HCT116 (cell line): Measurements from ENCODE around the gene CTNNA2. TPM values are rescaled to one million over a fixed set of nuclear protein-coding genes. Genes with fewer than 3 reads are reported as not detected.

ENCODE experiments used
- ATAC-seq: fragments of 200-7000 bp; cut with Tn5 transposase; 2 replicates; pipeline ENCODE4 v1.9.1; 2020; ENCODE audit warnings: mild to moderate bottlenecking, moderate library complexity
- BruUV-seq: library from RNA; stranded (reverse); fragments of 400-500 nt; replicated peaks from 2 replicates; lab custom pipeline; 2021; lab: Mats Ljungman, UMichigan
- CTCF ChIA-PET: fragments of 300-600 bp; sonication (Branson Sonifier 250); formaldehyde crosslinking; loops from one replicate; lab custom pipeline; 2021; ENCODE audit warnings: antibody characterized with exemption; lab: Charles Lee
- POLR2A ChIA-PET: fragments of 300-600, 350-600 bp; sonication (Branson Sonifier 250); formaldehyde crosslinking; loops from one replicate; lab custom pipeline; 2021; ENCODE audit warnings: antibody characterized with exemption; lab: Charles Lee
- RAD21 ChIA-PET, 2 experiments: fragments of 300-600 bp; sonication (Branson Sonifier 250); formaldehyde crosslinking; loops; one replicate each; lab custom pipeline; 2023; ENCODE audit warnings: low total read pairs in 2 of 2; ENCODE audit not compliant: uncharacterized antibody in 2 of 2, unreplicated experiment in 2 of 2, low non-redundant PET in 1 of 2; lab: Charles Lee
- DNase-seq: peaks from one replicate; pipeline ENCODE4 v3.0.0-alpha.2; 2010; ENCODE audit warnings: low read depth, low spot score
- H2AFZ ChIP-seq: fragments of 200-600 bp; shearing (Covaris generic), sonication (generic); 2 replicates; pipeline ENCODE4 v1.6.1; 2017; ENCODE audit warnings: low read depth, mixed run types, mixed read lengths, antibody characterized with exemption, low read length; ENCODE audit not compliant: poor library complexity, severe bottlenecking
- H3K27ac ChIP-seq: 2 replicates; pipeline ENCODE4 v1.5.1; 2012; ENCODE audit warnings: low read depth, low read length
- H3K27me3 ChIP-seq: fragments of 200-600 bp; sonication (generic); 2 replicates; pipeline ENCODE4 v1.6.1; 2016; ENCODE audit warnings: mixed run types, low read length, mixed read lengths; ENCODE audit not compliant: insufficient read depth
- H3K36me3 ChIP-seq, 2 experiments: fragments of 200-500 bp in 1 of 2; fragments of 200-600 bp in 1 of 2; sonication (Bioruptor generic) in 1 of 2; sonication (generic) in 1 of 2; 2 replicates each; pipeline versions ENCODE4 v1.5.1 to v1.6.1; 2014 to 2016; ENCODE audit warnings: low read length in 2 of 2, inconsistent platforms in 1 of 2, mixed read lengths in 1 of 2, mixed run types in 1 of 2; ENCODE audit not compliant: insufficient read depth in 2 of 2, control insufficient read depth in 1 of 2
- H3K4me1 ChIP-seq, 2 experiments: fragments of 200-600 bp in 1 of 2; sonication (generic) in 1 of 2; 2 replicates each; pipeline versions ENCODE4 v1.5.1 to v1.6.1; 2012 to 2017; ENCODE audit warnings: low read length in 2 of 2, inconsistent platforms in 1 of 2, mild to moderate bottlenecking in 1 of 2, mixed read lengths in 1 of 2, mixed run types in 1 of 2, moderate library complexity in 1 of 2; ENCODE audit not compliant: insufficient read depth in 2 of 2, control insufficient read depth in 1 of 2
- H3K4me2 ChIP-seq: fragments of 200-600 bp; sonication (generic); 2 replicates; pipeline ENCODE4 v1.6.1; 2017; ENCODE audit warnings: mixed run types, low read length, mixed read lengths
- H3K4me3 ChIP-seq, 2 experiments: fragments of 200-600 bp in 1 of 2; sonication (generic) in 1 of 2; replicated peaks in 1 of 2; 2 replicates each; pipeline ENCODE4 v1.5.1; 2011 to 2016; ENCODE audit warnings: low read length in 2 of 2, control low read depth in 1 of 2, low read depth in 1 of 2, mild to moderate bottlenecking in 1 of 2, mixed read lengths in 1 of 2, mixed run types in 1 of 2
- H3K79me2 ChIP-seq: fragments of 200-600 bp; sonication (generic); 2 replicates; pipeline ENCODE4 v1.6.1; 2017; ENCODE audit warnings: mild to moderate bottlenecking, mixed run types, low read length, moderate library complexity, mixed read lengths; ENCODE audit not compliant: insufficient read depth
- H3K9ac ChIP-seq: fragments of 200-600 bp; sonication (generic); 2 replicates; pipeline ENCODE4 v1.6.1; 2016; ENCODE audit warnings: low read length, mixed read lengths
- H3K9me2 ChIP-seq: fragments of 200-600 bp; sonication (generic), shearing (Covaris generic); 2 replicates; pipeline ENCODE4 v1.6.1; 2017; ENCODE audit warnings: mixed run types, mild to moderate bottlenecking, moderate library complexity; ENCODE audit not compliant: insufficient read depth
- H3K9me3 ChIP-seq, 2 experiments: fragments of 200-500 bp in 1 of 2; fragments of 200-600 bp in 1 of 2; sonication (Bioruptor generic) in 1 of 2; sonication (generic) in 1 of 2; 2 replicates each; pipeline ENCODE4 v1.6.1; 2014 to 2017; ENCODE audit warnings: low read length in 2 of 2, mixed read lengths in 2 of 2, inconsistent platforms in 1 of 2, low read depth in 1 of 2, mild to moderate bottlenecking in 1 of 2, mixed run types in 1 of 2, moderate library complexity in 1 of 2; ENCODE audit not compliant: control insufficient read depth in 1 of 2, insufficient read depth in 1 of 2
- H4K20me1 ChIP-seq: fragments of 200-600 bp; sonication (generic), shearing (Covaris generic); 2 replicates; pipeline ENCODE4 v1.6.1; 2017; ENCODE audit warnings: mixed run types, mild to moderate bottlenecking, moderate library complexity; ENCODE audit not compliant: insufficient read depth
- CBX3 ChIP-seq: IDR thresholded peaks from 2 replicates; pipeline ENCODE4 v1.6.1; 2012; ENCODE audit warnings: low read depth
- CEBPB ChIP-seq: IDR thresholded peaks from 2 replicates; pipeline ENCODE4 v1.6.1; 2012; ENCODE audit warnings: low read depth
- EGR1 ChIP-seq: IDR thresholded peaks from 2 replicates; pipeline ENCODE4 v1.6.1; 2012; ENCODE audit warnings: low read depth
- ELF1 ChIP-seq: IDR thresholded peaks from 2 replicates; pipeline ENCODE4 v1.6.1; 2012; ENCODE audit warnings: low read depth, borderline replicate concordance
- EZH2 ChIP-seq: fragments of 200-600 bp; sonication (generic); IDR thresholded peaks from 2 replicates; pipeline ENCODE4 v1.6.1; 2017; ENCODE audit warnings: antibody characterized with exemption, mixed run types
- EZH2phosphoT487 ChIP-seq: fragments of 200-600 bp; IDR thresholded peaks from 2 replicates; pipeline ENCODE4 v1.6.1; 2018; ENCODE audit warnings: antibody characterized with exemption, borderline replicate concordance
- FOSL1 ChIP-seq: IDR thresholded peaks from 2 replicates; pipeline ENCODE4 v1.6.1; 2012; ENCODE audit warnings: low read depth
- JUND ChIP-seq: IDR thresholded peaks from 2 replicates; pipeline ENCODE4 v1.6.1; 2012
- POLR2AphosphoS5 ChIP-seq: IDR thresholded peaks from 2 replicates; pipeline ENCODE4 v1.6.1; 2011; ENCODE audit warnings: mild to moderate bottlenecking, low read depth, low read length, moderate library complexity
- REST ChIP-seq: IDR thresholded peaks from 2 replicates; pipeline ENCODE4 v1.6.1; 2012; ENCODE audit warnings: low read depth
- SIN3A ChIP-seq: IDR thresholded peaks from 2 replicates; pipeline ENCODE4 v1.6.1; 2012; ENCODE audit warnings: low read depth
- TCF7L2 ChIP-seq: IDR thresholded peaks from 2 replicates; pipeline ENCODE4 v1.7.0; 2011; ENCODE audit warnings: borderline replicate concordance, inconsistent platforms; ENCODE audit not compliant: insufficient read depth, insufficient read length; ENCODE audit errors: extremely low read depth
- YY1 ChIP-seq: IDR thresholded peaks from 2 replicates; pipeline ENCODE4 v1.6.1; 2011; ENCODE audit warnings: low read length, low read depth, moderate library complexity, mild to moderate bottlenecking; ENCODE audit not compliant: insufficient replicate concordance; ENCODE audit errors: extremely low read depth
- ZBTB33 ChIP-seq: IDR thresholded peaks from 2 replicates; pipeline ENCODE4 v1.6.1; 2011; ENCODE audit warnings: mild to moderate bottlenecking, low read length, moderate library complexity; ENCODE audit not compliant: insufficient replicate concordance; ENCODE audit errors: extremely low read depth
- ZFX ChIP-seq: fragments of 450-650 bp; IDR thresholded peaks from 2 replicates; pipeline ENCODE4 v1.6.1; 2017
- ZNF274 ChIP-seq: fragments of 200-500 bp; sonication (Bioruptor generic); IDR thresholded peaks from 2 replicates; pipeline ENCODE4 v1.6.1; 2014; ENCODE audit warnings: mild to moderate bottlenecking, low read depth, low read length, inconsistent platforms
- intact Hi-C: fragments of 100-400 bp; cut with micrococcal nuclease; formaldehyde crosslinking; loops from 2 replicates; pipeline ENCODE4 v1.10.0; 2022
- total RNA-seq: library from RNA; stranded (reverse); gene quantifications from one replicate; pipeline ENCODE4 v1.2.1, GENCODE V29; 2021; ENCODE audit not compliant: unreplicated experiment
- TF ChIP-seq, protein P1 (sequence below), 3 experiments: fragments of 200-600 bp in 1 of 3; sonication (generic) in 1 of 3; IDR thresholded peaks in 2 of 3; conservative IDR thresholded peaks in 1 of 3; 2 replicates each; pipeline ENCODE4 v1.5.1; 2012 to 2017; ENCODE audit warnings: low read depth in 2 of 3, low read length in 2 of 3, antibody characterized with exemption in 1 of 3, borderline replicate concordance in 1 of 3, control low read depth in 1 of 3, mild to moderate bottlenecking in 1 of 3, mixed read lengths in 1 of 3, mixed run types in 1 of 3, moderate library complexity in 1 of 3; ENCODE audit not compliant: insufficient read depth in 1 of 3
- TF ChIP-seq, protein P2 (sequence below): IDR thresholded peaks from 2 replicates; pipeline ENCODE4 v1.6.1; 2012
- TF ChIP-seq, protein P3 (sequence below): IDR thresholded peaks from 2 replicates; pipeline ENCODE4 v1.6.1; 2012

CTNNA2 gene
- total RNA-seq, 1 experiment from 2014 or later: not detected

GRCh38 chr2:80351231-80351630 lies 838.4 kb downstream of the CTNNA2 start:
- POLR2A ChIA-PET: no interaction called here
- intact Hi-C loops: no loop called here
- Histone ChIP-seq H3K4me1 (no peaks in the 10 kb centered on the region), H3K79me2 (no peaks in the 10 kb centered on the region), H3K9me3 (peaks cover 0 to 8% of the 10 kb centered on the region in 2 experiments; a peak in 2 of 4 replicates), H3K4me3 (no peak overlapping the region), H3K27me3 (no peaks in the 10 kb centered on the region), H3K9ac (no peak overlapping the region), H2AFZ (no peak overlapping the region), H3K27ac (no peak overlapping the region), H3K4me2 (no peak overlapping the region), H3K9me2 (no peaks in the 10 kb centered on the region), H3K36me3 (no peaks in the 10 kb centered on the region), H4K20me1 (no peaks in the 10 kb centered on the region)
- CTCF ChIA-PET: no interaction called here
- no peak for DNase-seq
- ATAC-seq: no peak
- RAD21 ChIA-PET: no interaction called here
- no TSS peak for BruUV-seq
- TF ChIP-seq ZFX: no peak
- no peak for TF ChIP-seq JUND
- TF ChIP-seq ZBTB33: no peak
- TF ChIP-seq TCF7L2: no peak
- TF ChIP-seq CBX3: no peak
- no peak for TF ChIP-seq REST
- TF ChIP-seq FOSL1: no peak
- no peak for TF ChIP-seq SIN3A
- TF ChIP-seq EZH2phosphoT487: no peak
- TF ChIP-seq, protein P1, sequence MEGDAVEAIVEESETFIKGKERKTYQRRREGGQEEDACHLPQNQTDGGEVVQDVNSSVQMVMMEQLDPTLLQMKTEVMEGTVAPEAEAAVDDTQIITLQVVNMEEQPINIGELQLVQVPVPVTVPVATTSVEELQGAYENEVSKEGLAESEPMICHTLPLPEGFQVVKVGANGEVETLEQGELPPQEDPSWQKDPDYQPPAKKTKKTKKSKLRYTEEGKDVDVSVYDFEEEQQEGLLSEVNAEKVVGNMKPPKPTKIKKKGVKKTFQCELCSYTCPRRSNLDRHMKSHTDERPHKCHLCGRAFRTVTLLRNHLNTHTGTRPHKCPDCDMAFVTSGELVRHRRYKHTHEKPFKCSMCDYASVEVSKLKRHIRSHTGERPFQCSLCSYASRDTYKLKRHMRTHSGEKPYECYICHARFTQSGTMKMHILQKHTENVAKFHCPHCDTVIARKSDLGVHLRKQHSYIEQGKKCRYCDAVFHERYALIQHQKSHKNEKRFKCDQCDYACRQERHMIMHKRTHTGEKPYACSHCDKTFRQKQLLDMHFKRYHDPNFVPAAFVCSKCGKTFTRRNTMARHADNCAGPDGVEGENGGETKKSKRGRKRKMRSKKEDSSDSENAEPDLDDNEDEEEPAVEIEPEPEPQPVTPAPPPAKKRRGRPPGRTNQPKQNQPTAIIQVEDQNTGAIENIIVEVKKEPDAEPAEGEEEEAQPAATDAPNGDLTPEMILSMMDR (IDR thresholded peaks at IDR 0.05 in 2 of 3, conservative IDR thresholded peaks at IDR 0.05 in 1 of 3; ENCODE audit: borderline replicate concordance in 1 of 3, insufficient read depth in 1 of 3, low read depth in 2 of 3, low read length in 2 of 3): no peak
- TF ChIP-seq EZH2: no peak
- TF ChIP-seq, protein P2, sequence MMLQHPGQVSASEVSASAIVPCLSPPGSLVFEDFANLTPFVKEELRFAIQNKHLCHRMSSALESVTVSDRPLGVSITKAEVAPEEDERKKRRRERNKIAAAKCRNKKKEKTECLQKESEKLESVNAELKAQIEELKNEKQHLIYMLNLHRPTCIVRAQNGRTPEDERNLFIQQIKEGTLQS: no peak
- no peak for TF ChIP-seq EGR1
- TF ChIP-seq YY1: no peak
- TF ChIP-seq CEBPB: no peak
- TF ChIP-seq, protein P3, sequence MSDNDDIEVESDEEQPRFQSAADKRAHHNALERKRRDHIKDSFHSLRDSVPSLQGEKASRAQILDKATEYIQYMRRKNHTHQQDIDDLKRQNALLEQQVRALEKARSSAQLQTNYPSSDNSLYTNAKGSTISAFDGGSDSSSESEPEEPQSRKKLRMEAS: no peak
- TF ChIP-seq ELF1: no peak
- TF ChIP-seq ZNF274: no peak
- TF ChIP-seq POLR2AphosphoS5: no peak
